ENCODE results near the gene SEMA3A.

DNA sequence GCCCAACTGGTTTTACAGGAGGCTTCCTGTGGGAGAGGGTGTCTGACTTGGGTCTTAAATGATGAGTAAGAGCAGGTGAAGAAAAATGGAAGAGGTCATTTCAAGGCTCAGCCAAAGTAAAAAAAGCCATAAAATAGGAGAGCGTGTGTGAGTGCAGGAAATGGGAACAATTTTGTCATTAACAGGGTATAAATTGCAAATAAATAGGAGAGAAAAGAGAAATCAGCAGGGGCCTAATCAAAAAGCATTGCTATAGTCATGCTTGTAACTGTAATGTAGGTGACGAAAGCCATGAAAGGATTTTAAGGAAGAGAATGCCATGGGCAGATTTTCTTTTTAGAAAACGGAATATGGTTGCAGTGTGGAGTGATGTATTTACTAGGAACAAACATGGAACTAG is 15.7 kb upstream of the SEMA3A start:
- TF ChIP-seq, protein P1, sequence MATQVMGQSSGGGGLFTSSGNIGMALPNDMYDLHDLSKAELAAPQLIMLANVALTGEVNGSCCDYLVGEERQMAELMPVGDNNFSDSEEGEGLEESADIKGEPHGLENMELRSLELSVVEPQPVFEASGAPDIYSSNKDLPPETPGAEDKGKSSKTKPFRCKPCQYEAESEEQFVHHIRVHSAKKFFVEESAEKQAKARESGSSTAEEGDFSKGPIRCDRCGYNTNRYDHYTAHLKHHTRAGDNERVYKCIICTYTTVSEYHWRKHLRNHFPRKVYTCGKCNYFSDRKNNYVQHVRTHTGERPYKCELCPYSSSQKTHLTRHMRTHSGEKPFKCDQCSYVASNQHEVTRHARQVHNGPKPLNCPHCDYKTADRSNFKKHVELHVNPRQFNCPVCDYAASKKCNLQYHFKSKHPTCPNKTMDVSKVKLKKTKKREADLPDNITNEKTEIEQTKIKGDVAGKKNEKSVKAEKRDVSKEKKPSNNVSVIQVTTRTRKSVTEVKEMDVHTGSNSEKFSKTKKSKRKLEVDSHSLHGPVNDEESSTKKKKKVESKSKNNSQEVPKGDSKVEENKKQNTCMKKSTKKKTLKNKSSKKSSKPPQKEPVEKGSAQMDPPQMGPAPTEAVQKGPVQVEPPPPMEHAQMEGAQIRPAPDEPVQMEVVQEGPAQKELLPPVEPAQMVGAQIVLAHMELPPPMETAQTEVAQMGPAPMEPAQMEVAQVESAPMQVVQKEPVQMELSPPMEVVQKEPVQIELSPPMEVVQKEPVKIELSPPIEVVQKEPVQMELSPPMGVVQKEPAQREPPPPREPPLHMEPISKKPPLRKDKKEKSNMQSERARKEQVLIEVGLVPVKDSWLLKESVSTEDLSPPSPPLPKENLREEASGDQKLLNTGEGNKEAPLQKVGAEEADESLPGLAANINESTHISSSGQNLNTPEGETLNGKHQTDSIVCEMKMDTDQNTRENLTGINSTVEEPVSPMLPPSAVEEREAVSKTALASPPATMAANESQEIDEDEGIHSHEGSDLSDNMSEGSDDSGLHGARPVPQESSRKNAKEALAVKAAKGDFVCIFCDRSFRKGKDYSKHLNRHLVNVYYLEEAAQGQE (IDR thresholded peaks at IDR 0.05; ENCODE audit: unreplicated experiment): no peak
- TF ChIP-seq, protein P2, sequence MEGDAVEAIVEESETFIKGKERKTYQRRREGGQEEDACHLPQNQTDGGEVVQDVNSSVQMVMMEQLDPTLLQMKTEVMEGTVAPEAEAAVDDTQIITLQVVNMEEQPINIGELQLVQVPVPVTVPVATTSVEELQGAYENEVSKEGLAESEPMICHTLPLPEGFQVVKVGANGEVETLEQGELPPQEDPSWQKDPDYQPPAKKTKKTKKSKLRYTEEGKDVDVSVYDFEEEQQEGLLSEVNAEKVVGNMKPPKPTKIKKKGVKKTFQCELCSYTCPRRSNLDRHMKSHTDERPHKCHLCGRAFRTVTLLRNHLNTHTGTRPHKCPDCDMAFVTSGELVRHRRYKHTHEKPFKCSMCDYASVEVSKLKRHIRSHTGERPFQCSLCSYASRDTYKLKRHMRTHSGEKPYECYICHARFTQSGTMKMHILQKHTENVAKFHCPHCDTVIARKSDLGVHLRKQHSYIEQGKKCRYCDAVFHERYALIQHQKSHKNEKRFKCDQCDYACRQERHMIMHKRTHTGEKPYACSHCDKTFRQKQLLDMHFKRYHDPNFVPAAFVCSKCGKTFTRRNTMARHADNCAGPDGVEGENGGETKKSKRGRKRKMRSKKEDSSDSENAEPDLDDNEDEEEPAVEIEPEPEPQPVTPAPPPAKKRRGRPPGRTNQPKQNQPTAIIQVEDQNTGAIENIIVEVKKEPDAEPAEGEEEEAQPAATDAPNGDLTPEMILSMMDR (conservative IDR thresholded peaks at IDR 0.05; ENCODE audit: low read depth in 2 of 2): no peak
- no peak for TF ChIP-seq CREB1 (CRISPR knock-in tag; IDR thresholded peaks at IDR 0.05; ENCODE audit: low read depth)
